Heart right ventricle (tissue), 16 donors: Measurements from ENCODE around the gene ATP13A3. TPM values are rescaled to one million over a fixed set of nuclear protein-coding genes. Genes with fewer than 3 reads are reported as not detected.
A peak's percentile ranks its signal among the peaks of the same experiment; 100 is the strongest.

Experiments used
- ATAC-seq, 8 donors: fragments of 200-7000 bp; cut with Tn5 transposase; one replicate each; pipeline ENCODE4 v1.9.1; 2020; ENCODE audit warnings: mild to moderate bottlenecking in 8 of 8, moderate library complexity in 8 of 8, moderate number of reproducible peaks in 1 of 8
- DNase-seq, 2 donors: peaks; one replicate each; pipeline ENCODE4 v3.0.0-alpha.2; 2020
- H3K27ac ChIP-seq, 10 donors: fragments of 200-600 bp; sonication (generic) in 2 of 10; one replicate each; pipeline versions ENCODE4 v1.5.0 to v1.8.0; 2020 to 2022; ENCODE audit warnings: mild to moderate bottlenecking in 3 of 10
- H3K27me3 ChIP-seq, 7 donors: fragments of 200-600 bp; one replicate each; pipeline ENCODE4 v1.8.0; 2021 to 2022; ENCODE audit warnings: mild to moderate bottlenecking in 2 of 7
- H3K36me3 ChIP-seq, 9 donors: fragments of 200-600 bp; sonication (generic) in 1 of 9; one replicate each; pipeline versions ENCODE4 v1.5.0 to v1.8.0; 2020 to 2022; ENCODE audit warnings: mild to moderate bottlenecking in 2 of 9
- H3K4me1 ChIP-seq, 9 donors: fragments of 200-600 bp; sonication (generic) in 1 of 9; one replicate each; pipeline versions ENCODE4 v1.5.0 to v1.8.0; 2020 to 2022; ENCODE audit warnings: mild to moderate bottlenecking in 4 of 9
- H3K4me3 ChIP-seq, 10 donors: fragments of 200-600 bp; sonication (generic) in 2 of 10; one replicate each; pipeline versions ENCODE4 v1.5.0 to v1.8.0; 2020 to 2022; ENCODE audit warnings: mild to moderate bottlenecking in 7 of 10, moderate library complexity in 2 of 10
- H3K9me3 ChIP-seq, 11 donors: fragments of 200-600 bp in 10 of 11; sonication (generic) in 2 of 11; one replicate each; pipeline versions ENCODE4 v1.5.0 to v1.8.0; 2013 to 2022; ENCODE audit warnings: mild to moderate bottlenecking in 2 of 11, control low read depth in 1 of 11, moderate library complexity in 1 of 11
- WGBS, 2 donors: extraction: QIAGEN DNeasy Blood & Tissue Kit; methylation state at CpG; one replicate each; pipeline ENCODE4 v1.1.7; 2013; ENCODE audit warnings: inconsistent platforms in 1 of 2; 5-methylcytosine and 5-hydroxymethylcytosine counted together
- intact Hi-C, 10 donors: fragments of 100-400 bp; cut with DNase I; formaldehyde crosslinking; loops; one replicate each; pipeline versions ENCODE4 v1.11.1 to v1.14.2; 2022
- polyA plus RNA-seq, 2 donors: library from polyadenylated mRNA; stranded (reverse); fragments of 200-250 nt; gene quantifications; one replicate each; pipeline ENCODE4 v1.2.3, GENCODE V29; 2013
- total RNA-seq, 10 donors: library from RNA; stranded (reverse); fragmentation: NEBNext Ultra II Directional in 3 of 10; extraction: Animal tissue kit (Norgen Biotek cat#: 25700) in 3 of 10; gene quantifications; one replicate each; pipeline versions ENCODE4 v1.2.1 to v1.2.4, GENCODE V29; 2021 to 2023
- TF ChIP-seq, protein P1 (sequence below), 9 donors: fragments of 200-600 bp; sonication (generic) in 2 of 9; IDR thresholded peaks; one replicate each; pipeline versions ENCODE4 v1.5.0 to v1.8.0; 2021 to 2022; ENCODE audit warnings: antibody characterized with exemption in 9 of 9, mild to moderate bottlenecking in 5 of 9, moderate library complexity in 1 of 9
- donor health status: Arrhythmogenic right ventricular cardiomyopathy.
- donor health status: ischemic (EF 13 %, LVEDD 7.1; RV severe dilation, severe dysfunction).
- donor health status: healthy with polysubstance abuse.
- donor health status: DM: no; HTN: yes; CAD: no.
- donor health status: DM: no; HTN: no; CAD: no.
- donor health status: ischemic (EF 25% LVEDD 6.9; RV normal size, moderate dysfunction).
- donor health status: ischemic (EF 25% LVEDD 5.7; RV mildly dilated, moderate dysfunction).
- donor health status: healthy.
- donor health status: DM: yes; HTN: yes; CAD: no.
- donor health status: Ischemic cardiomyopathy.
- donor health status: ischemic (EF 35%, LVEDD 5.7; RV mildly dilated, moderate dysfunction).
- donor health status: nonischemic (EF 11% LVEDD 7.7; RV severe dilation, severe dysfunction).
- donor health status: DM: yes; HTN: yes; CAD: no.
- donor health status: PGD.
- donor health status: ischemic (EF 29% LVEDD 5.4; RV normal size, mild dysfunction).
- donor health status: nonischemic (EF 23%, LVEDD 6.1; RV moderate dilation, normal function).

The ATP13A3 gene
- total and polyA plus RNA-seq, 12 donors, result 31.0 to 195 (median 87.8) TPM

DNA sequence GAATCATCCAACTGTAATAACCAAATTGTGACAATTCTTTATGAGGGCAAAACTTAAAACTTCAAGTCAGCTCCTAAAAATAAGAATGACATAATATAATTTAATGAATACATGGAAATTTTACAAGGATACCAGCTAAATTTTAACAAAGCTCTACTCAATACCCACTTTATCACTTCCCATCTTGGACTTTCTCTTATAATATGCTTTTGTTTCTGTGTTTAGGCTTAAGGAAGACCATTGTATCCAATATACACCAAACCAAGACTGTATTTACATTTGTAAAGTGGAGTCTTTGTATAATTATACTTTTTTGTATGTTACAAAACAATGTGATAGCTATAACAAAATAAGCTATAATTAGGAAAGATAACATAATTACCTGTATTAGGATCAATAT, 16.8 kb downstream of the ATP13A3 start:
- intact Hi-C loops, result loop anchor here in 7 of 10 donors (5.0 to 10.0 kb wide), 4 partner anchors 102 to 127 kb away; no protein-coding TSS in a partner anchor
- H3K36me3 ChIP-seq, result no peaks in the 10 kb centered on the region
- ATAC-seq (no peak), DNase-seq (no peak)
- H3K4me1 ChIP-seq, result peaks cover 0 to 93% (median 43%) of the 10 kb centered on the region in 9 donors
- H3K9me3 ChIP-seq, result no peaks in the 10 kb centered on the region
- H3K4me3 ChIP-seq, result no peak overlapping the region
- H3K27me3 ChIP-seq, result no peaks in the 10 kb centered on the region
- TF ChIP-seq, protein P1, sequence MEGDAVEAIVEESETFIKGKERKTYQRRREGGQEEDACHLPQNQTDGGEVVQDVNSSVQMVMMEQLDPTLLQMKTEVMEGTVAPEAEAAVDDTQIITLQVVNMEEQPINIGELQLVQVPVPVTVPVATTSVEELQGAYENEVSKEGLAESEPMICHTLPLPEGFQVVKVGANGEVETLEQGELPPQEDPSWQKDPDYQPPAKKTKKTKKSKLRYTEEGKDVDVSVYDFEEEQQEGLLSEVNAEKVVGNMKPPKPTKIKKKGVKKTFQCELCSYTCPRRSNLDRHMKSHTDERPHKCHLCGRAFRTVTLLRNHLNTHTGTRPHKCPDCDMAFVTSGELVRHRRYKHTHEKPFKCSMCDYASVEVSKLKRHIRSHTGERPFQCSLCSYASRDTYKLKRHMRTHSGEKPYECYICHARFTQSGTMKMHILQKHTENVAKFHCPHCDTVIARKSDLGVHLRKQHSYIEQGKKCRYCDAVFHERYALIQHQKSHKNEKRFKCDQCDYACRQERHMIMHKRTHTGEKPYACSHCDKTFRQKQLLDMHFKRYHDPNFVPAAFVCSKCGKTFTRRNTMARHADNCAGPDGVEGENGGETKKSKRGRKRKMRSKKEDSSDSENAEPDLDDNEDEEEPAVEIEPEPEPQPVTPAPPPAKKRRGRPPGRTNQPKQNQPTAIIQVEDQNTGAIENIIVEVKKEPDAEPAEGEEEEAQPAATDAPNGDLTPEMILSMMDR (IDR thresholded peaks at IDR 0.05), result no peak
- peak overlapping the region in 4 of 10 donors; percentile 8 to 66 (median 30) for H3K27ac ChIP-seq

DNA sequence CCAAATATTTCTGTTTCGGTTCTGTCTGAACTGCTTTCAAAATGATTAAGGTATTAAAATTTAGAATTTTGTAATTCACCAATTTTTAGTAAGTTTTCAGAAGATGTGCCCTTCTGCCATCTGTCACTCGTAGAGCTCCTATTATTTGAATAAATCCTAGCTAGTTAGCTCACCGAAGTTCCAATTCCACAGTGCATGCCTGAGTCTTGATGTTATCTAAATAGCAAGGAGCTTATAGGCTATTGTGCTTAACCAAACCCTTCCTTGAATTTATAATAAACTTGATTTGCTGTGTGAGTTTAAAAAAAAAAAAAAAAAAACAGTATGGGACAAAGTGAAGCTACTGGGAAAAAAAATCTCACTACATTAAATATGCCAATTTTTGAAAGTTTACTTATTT, 18.7 kb downstream of the ATP13A3 start:
- no peaks in the 10 kb centered on the region for H3K27me3 ChIP-seq
- H3K4me1 ChIP-seq, result peaks cover 0 to 75% (median 43%) of the 10 kb centered on the region in 9 donors
- DNase-seq, result no peak
- no peaks in the 10 kb centered on the region for H3K9me3 ChIP-seq
- ATAC-seq, result no peak
- peak overlapping the region in 4 of 10 donors; percentile 2 to 27 (median 15) for H3K4me3 ChIP-seq
- 67 to 73% methylated on average over 3 of the region's 3 CpGs for WGBS, 2 donors
- H3K27ac ChIP-seq, result no peak overlapping the region
- intact Hi-C loops, result no loop called here
- H3K36me3 ChIP-seq, result no peaks in the 10 kb centered on the region
- TF ChIP-seq, protein P1 (IDR thresholded peaks at IDR 0.05), result no peak

DNA sequence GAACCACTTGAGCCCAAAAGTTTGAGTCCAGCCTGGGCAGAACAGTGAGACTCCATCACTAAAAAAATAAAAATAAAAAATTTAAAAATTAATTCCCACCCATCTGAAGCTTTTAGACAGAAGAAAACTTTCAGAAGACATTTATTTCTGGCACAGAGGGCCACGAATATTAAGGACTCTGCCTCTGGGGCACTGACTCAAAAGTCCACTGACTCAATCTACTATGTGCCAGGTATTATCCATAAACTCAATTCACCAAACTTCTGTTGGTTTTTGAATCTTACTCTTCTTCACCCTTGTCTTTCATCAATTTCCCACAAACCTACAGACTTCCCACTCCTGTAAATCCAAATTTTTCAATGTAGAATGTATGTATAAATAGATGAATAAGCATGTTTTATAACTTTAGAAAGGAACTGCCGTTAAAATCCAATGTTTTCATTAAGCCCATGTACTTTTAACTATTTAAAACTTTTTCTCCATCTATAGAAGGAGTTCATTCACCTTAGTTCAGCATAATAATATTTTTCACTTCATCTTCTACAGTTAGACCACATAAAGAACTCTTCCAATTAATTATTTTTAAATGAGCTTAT, 19.9 kb downstream of the ATP13A3 start:
- WGBS, 2 donors, result 79 to 80% methylated on average over 2 of the region's 2 CpGs
- DNase-seq, result no peak
- H3K27me3 ChIP-seq, result no peaks in the 10 kb centered on the region
- TF ChIP-seq, protein P1 (IDR thresholded peaks at IDR 0.05), result no peak
- peaks cover 0 to 2% (median 0%) of the 10 kb centered on the region in 9 donors for H3K36me3 ChIP-seq
- H3K27ac ChIP-seq, result no peak overlapping the region
- no peaks in the 10 kb centered on the region for H3K9me3 ChIP-seq
- intact Hi-C loops, result no loop called here
- H3K4me3 ChIP-seq, result peak overlapping the region in 4 of 10 donors; percentile 9 to 27 (median 15)
- no peak for ATAC-seq
- peaks cover 0 to 70% (median 33%) of the 10 kb centered on the region in 9 donors for H3K4me1 ChIP-seq

DNA sequence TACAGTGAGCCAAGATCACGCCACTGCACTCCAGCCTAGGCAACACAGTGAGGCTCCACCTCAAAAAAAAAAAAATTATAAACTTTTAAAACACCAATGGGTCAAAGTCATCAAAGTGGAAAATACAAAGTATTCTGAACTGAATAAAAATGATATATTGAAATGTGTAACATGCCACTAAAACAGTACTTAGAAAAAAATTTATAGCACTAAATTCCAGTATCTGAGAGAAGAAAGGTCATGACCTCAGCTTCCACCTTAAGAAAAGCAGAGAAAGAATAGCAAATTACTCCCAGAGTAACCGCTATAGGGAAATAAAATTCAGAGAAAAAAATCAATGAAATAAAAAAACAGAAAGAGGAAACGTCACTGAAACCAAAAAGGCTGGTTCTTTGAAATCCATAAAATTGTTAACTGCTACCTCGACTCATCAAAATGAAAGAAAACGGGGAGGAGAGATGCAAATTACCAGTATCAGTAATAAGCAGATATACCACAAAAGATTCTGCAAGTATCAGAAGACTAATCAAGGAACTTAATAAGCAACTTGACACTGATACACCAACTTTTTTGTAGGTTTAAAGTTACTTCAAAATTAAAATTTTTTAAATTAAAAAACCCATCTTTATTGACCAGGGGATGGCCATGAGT, 20.8 kb downstream of the ATP13A3 start:
- Histone ChIP-seq H3K9me3 (no peaks in the 10 kb centered on the region), H3K27ac (no peak overlapping the region), H3K27me3 (no peaks in the 10 kb centered on the region), H3K4me1 (peaks cover 0 to 62% (median 25%) of the 10 kb centered on the region in 9 donors), H3K36me3 (peaks cover 0 to 10% (median 0%) of the 10 kb centered on the region in 9 donors), H3K4me3 (peak overlapping the region in 3 of 10 donors; percentile 11 to 27 (median 19))
- ATAC-seq (no peak), DNase-seq (no peak)
- TF ChIP-seq, protein P1 (IDR thresholded peaks at IDR 0.05), result no peak
- 71 to 72% methylated on average over 5 of the region's 5 CpGs for WGBS, 2 donors
- intact Hi-C loops, result no loop called here
